ENCODE results near the gene ANKIB1.

DNA sequence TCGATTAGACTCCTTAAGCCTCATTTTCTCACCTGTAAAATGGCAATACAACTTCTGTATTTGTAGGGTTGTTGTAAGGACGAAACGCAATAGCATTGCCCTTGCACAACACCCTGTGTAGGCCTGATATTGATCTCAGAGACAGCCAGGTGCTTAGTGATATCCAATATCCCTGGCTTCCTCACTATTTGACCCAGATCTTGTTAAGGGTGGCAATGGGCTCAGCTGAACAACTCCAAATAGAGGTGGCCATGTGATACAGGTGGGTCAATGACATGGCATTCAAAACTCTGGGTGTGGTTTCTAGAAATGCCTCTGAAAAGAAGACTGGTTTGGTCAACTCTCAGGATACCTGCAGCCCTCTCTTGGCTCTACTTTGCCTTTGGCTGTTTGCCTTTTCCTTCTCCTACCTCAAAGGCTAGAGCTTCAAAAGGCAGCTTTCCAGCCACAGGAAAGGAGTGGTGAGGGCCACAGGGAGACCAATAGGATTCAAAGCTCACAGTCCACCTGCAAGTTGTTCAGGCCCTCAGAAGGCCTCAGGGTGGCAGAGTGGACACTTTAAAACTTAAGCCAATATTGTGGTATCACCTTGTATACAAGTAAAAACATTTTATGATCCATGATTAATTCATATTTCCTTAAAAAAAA lies 186.6 kb downstream of the ANKIB1 start:
- TF ChIP-seq, protein P1, sequence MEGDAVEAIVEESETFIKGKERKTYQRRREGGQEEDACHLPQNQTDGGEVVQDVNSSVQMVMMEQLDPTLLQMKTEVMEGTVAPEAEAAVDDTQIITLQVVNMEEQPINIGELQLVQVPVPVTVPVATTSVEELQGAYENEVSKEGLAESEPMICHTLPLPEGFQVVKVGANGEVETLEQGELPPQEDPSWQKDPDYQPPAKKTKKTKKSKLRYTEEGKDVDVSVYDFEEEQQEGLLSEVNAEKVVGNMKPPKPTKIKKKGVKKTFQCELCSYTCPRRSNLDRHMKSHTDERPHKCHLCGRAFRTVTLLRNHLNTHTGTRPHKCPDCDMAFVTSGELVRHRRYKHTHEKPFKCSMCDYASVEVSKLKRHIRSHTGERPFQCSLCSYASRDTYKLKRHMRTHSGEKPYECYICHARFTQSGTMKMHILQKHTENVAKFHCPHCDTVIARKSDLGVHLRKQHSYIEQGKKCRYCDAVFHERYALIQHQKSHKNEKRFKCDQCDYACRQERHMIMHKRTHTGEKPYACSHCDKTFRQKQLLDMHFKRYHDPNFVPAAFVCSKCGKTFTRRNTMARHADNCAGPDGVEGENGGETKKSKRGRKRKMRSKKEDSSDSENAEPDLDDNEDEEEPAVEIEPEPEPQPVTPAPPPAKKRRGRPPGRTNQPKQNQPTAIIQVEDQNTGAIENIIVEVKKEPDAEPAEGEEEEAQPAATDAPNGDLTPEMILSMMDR (optimal IDR thresholded peaks at IDR 0.05 in 1 of 3, IDR thresholded peaks at IDR 0.05 in 1 of 3, conservative IDR thresholded peaks at IDR 0.05 in 1 of 3; ENCODE audit: extremely low read depth in 1 of 3, insufficient read depth in 2 of 3, low read length in 3 of 3) = no peak
- no peak for TF ChIP-seq EZH2 (IDR thresholded peaks at IDR 0.05; ENCODE audit: low read length)
